ENCODE data around the gene KIAA0513.

DNA sequence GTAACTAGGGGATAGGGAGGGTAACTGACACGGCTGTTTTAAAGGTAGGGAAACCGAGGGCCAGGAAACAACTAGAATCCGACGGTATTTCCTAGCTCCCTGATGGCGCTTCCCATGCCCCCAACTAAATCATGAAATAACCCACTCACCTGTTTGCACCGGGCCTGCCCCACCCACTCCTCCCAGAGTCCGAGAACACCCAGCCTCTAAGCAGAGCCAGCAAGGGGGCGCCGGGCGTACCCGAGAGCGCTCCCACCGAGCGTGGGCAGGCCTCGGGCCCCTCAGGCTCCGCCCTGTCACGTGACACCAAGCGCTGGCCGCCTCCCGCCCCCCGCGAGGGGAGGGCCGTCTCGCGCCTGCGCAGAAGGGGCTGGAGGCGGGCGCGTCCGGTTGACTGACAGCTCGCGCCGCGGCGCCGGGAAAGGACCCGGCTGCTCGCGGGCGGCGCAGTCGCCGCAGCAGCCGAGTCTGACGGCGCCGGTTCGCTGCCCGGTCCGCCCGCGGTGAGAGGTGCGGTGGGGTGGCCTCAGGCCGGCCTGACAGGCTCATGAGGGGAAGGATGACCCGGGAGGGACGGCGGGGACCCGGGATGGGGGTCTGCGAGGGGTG is at the start of gene KIAA0513:
- TF ChIP-seq CTCF (optimal IDR thresholded peaks at IDR 0.05 in 1 of 3, IDR thresholded peaks at IDR 0.05 in 1 of 3, conservative IDR thresholded peaks at IDR 0.05 in 1 of 3; ENCODE audit: extremely low read depth in 1 of 3, insufficient read depth in 2 of 3, low read length in 3 of 3) (peak in 1 of 3 experiments; percentile 35), EZH2 (IDR thresholded peaks at IDR 0.05; ENCODE audit: low read length) (no peak)
